DMS 273 treated with DMSO at 0.1 percent for 48 hours (cell line): ENCODE measurements around the gene NKX1-1.
"Not testable (repeated sequence)": the region's sequence is repeated elsewhere in the genome, so short reads cannot be mapped to it uniquely, and the experiment has no call there.

Experiments used
- DNase-seq: peaks from one replicate; lab custom pipeline; 2025; lab: John Stamatoyannopoulos, UW

NKX1-1 gene

DNA sequence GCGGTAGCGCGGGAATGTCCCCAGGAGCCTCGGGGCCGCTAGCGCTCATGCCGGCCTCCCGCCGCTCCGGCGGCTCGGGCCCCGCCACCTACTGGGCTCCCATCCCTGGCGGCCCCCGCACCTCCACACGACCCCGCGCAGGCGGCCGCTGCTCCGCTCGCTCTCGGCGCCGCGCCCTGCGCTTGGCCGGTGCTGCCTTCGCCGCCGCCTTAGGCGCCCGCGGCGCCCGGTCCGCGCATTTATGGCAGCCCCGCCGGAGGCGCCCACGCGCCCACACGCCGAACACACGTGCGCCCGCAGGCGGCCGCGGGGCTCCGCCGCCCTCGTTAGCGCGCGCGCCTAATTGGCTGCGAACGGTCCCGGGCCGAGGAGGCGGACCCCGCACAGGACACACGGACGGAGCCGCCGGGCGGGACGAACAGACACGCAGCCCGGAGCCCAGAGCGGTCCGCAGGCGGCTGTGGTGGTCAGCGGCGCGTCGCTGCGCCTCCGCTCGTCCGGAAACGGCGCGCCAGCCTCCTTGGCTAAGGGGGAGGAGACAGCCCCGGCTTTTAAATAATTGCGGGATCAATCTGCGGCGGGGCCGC, at the start of gene NKX1-1:
Gene NKX1-1 (minus strand): TSS at position 49 of the 587 bp plus-strand sequence. CDS start 0 bp downstream, at position 49.
- no peak for DNase-seq

DNA sequence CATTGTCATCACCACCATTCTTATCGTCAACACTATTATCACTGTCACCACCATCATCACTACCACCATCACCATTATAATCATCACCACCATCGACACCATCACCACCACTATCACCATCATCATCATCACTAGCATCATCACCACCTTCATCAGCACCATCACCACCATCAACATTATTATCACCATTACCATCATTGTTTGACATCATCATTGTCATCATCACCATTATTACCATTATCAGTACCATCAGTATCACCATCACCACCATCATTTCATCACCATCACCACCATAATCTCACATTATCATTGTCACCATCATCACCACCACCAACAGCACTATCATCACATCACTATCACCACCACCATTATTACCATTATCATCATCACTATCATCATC, 47.5 kb upstream of the NKX1-1 start:
- DNase-seq: no peak

- DNase-seq: no peak
These were observed 46.3 kb upstream of the NKX1-1 start for GRCh38 chr4:1452431-1453051.

GRCh38 chr4:1451752-1452122, 45.5 kb upstream of the NKX1-1 start:
- no peak for DNase-seq

- DNase-seq: no peak
These were observed 45.0 kb upstream of the NKX1-1 start for GRCh38 chr4:1451106-1451751.

GRCh38 chr4:1449833-1450741, 43.8 kb upstream of the NKX1-1 start:
- no peak for DNase-seq

- no peak for DNase-seq
These were observed 43.2 kb upstream of the NKX1-1 start for GRCh38 chr4:1449475-1449832.

DNA sequence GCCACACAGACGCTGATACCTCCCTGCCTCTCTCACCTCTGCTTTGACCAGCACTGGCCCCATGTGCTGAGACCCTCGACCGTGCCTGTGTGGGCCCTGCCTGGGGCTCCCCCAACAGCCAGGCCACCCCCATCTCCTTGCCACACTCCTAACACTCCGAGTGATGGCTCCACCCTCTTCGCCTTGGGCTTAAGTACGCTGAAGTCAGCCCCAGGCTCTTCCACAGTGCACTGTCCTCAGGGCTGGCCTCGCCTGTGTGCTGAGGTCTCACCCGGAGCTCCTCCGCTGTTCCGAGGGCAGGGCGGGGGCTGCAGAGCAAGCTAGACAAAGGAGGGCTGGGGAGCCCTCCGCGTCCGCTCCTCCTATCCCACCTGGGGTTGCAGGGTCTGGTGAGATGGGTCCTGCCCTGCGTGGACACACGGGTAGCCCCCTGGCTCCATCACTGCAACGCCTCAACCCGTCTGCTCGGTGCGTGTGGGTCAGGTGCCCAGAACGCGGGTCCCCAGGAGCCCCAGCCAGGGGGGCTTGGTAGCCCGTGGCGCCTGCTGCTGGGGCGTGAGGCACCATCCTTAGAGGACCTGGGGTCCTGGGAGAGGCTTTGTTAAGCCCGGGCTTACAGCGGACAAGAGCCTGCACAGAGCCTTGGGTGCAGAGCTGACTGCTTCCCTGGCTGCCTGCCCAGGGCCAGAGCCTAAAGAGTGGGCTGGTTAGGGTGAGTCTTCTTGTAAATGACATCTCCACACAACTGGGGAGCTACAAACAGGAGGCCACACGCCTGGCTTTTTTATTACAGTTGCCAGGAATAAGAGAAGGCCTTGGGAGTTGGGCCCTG, 42.6 kb upstream of the NKX1-1 start:
- no peak for DNase-seq

DNA sequence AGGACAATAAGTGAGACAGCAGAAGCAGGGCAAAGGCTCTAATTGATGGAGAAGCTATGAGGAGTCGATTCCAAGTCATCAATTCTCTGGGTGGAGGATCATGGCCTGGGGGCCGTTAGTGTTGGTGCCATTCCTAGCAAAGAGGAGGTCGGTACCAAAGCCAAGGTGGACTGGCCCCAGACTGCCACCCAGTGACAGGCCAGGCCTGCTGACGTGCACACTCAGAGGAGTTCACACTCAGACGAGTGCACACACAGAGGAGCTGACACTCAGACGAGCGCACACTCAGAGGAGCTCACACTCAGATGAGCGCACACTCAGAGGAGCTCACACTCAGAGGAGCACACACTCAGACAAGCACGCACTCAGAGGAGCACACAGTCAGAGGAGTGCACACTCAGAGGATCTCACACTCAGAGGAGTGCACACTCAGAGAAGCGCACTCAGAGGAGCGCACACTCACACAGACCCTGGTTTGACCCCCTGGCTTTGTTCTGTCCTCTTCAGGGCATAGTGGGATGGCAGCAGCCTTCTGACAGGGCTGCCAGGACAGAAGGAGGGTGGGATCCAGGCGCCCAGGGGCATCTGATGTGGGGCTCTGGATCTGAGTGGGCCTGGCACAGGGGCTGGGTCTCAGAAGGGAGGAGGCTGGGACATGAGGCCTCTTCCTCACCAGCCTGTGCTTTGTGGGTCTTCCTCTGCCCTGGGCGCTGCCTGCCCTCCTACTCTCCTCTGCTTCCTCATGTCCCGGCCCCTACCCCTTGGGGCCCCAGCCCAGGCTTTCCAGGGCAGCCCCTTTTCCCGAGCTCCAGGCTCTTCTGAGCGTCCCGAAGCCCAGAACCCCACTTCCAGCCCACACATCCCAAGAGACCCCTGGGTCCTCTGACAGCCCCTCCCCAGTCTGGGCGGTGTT, 41.7 kb upstream of the NKX1-1 start:
- DNase-seq: no peak

- no peak for DNase-seq
These were observed 40.5 kb upstream of the NKX1-1 start for GRCh38 chr4:1446502-1447386.

- DNase-seq: no peak
These were observed 39.6 kb upstream of the NKX1-1 start for GRCh38 chr4:1445716-1446445.

DNA sequence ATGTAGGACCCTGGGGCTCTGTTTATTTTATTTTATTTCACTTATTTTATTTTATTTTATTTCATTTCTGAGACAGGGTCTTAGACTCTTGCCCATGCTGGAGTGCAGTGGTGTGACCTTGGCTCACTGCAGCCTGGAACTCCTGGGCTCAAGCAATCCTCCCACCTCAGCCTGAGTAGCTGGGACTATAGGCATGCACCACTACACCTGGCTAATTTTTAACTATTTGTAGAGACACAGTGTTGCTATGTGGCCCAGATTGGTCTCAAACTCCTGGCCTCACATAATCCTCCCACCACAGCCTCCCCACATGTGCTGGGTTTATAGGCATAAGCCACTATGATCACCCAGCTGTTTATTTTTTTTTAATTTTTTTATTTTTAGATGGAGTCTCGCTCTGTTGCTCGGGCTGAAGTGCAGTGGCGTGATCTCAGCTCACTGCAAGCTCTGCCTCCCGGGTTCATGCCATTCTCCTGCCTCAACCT, 37.5 kb upstream of the NKX1-1 start:
- DNase-seq: not testable (repeated sequence)

- no peak for DNase-seq
These were observed 20.8 kb upstream of the NKX1-1 start for GRCh38 chr4:1427010-1427409.

- DNase-seq: no peak
These were observed 15.4 kb upstream of the NKX1-1 start for GRCh38 chr4:1421657-1422056.

DNA sequence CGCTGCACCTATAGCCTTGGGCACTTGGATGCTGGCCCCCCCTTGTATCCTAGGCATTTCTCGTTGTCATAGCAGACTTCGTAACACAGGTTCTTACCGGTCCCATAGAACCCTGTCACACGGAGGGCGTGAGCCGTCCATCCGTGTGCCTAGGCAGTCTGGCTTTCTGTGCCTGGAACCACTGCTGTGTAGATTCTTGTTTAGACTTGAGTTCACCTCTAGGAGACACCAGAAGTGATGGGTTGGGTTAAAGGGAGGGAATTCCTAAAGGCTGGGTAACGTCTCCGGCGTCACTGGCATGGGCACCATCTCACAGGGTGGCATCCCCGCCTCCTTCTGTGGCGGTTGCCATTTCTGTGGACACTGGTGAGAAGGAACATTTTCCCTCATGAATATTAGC, 13.5 kb upstream of the NKX1-1 start:
- no peak for DNase-seq

DNA sequence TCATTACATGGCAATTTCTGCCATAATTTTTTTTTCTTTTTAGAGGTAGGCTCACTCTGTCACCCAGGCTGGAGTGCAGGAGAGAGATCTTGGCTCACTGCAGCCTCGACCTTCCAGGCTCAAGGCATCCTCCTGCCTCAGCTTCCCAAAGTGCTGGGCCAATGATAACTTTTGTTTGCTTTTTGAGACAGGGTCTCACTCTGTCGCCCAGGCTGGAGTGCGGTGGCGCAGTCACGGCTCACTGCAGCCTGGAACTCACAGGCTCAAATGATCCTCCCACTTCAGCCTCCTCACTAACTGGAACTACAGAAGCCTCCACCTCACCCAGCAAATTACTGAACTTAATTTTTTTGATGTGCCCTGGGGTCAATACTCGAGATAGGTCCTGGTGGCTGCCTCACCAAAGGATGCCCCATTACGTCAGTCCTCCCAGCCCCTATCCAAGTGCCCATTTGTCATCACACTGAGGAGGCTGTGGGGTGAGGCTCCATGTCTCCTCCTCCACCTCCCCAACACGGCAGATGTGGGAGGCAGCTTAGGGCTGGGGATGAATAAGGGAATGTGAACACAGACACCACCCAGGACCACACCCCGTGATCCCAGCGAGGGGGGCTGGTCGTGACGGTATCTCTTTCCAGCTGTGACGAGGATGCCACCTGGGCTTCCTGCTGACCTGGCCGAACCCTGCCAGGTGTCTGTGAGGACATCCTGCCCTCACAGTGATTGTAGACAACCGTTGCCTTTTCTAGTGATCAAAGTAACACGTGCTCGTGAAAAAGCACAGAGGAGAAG, 12.4 kb upstream of the NKX1-1 start:
- DNase-seq: no peak

DNA sequence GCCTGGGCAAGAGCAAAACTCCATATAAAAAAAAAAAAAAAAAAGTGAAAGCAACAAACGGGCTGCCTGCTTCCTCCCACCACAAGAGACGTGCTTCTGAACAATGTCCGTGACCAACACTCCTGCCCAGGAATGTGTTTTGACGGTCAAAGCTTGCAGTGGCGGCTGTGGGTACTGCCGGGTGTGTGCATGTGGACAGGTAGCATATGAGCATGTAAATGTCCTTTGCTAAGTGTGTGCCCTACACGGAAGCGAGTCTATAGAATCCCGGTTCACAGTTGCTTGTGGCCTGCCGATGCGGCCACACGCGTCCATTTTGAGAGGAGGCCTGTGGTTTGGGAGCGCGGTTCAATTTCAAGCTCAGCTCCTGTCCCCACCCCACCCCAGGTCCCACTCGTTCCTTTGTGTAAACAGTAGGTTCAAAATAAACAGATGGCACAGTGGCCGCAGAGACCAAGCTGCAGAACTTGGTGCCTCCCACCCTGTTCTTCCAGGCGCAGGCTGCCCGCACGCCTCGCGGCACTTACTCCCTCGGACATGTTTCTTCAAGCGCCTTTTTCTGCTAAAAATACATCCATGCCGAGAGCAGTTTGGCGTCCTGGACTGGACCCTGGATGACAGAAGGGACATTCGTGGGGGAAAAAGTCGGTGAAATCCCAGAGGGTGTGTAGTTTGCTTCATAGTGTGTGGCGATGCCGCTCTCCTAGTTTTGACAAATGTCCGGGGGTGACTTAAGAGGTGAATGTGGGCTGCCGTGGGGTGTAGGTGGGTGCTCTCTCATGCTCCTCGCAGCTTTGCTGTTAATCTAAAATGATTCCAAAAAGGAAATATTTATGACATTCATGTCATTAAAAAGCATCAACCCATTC, 11.5 kb upstream of the NKX1-1 start:
- DNase-seq: no peak
